ENCODE data around the gene SEMA3F.

The SEMA3F gene

GRCh38 chr3:50133283-50133615 is 21.9 kb upstream of the SEMA3F start:
- H3K27ac ChIP-seq = no peak overlapping the region
- TF ChIP-seq ZFX (IDR thresholded peaks at IDR 0.05; ENCODE audit: borderline replicate concordance) (no peak), CTCF (IDR thresholded peaks at IDR 0.05) (no peak)

GRCh38 chr3:50134367-50134766 is 20.8 kb upstream of the SEMA3F start:
- TF ChIP-seq CTCF (IDR thresholded peaks at IDR 0.05) (no peak), ZFX (IDR thresholded peaks at IDR 0.05; ENCODE audit: borderline replicate concordance) (no peak)
- no peak overlapping the region for H3K27ac ChIP-seq

- TF ChIP-seq ZFX (IDR thresholded peaks at IDR 0.05; ENCODE audit: borderline replicate concordance) (no peak), CTCF (IDR thresholded peaks at IDR 0.05) (no peak)
- H3K27ac ChIP-seq = no peak overlapping the region
Measured at GRCh38 chr3:50135964-50136363, 19.2 kb upstream of the SEMA3F start.

GRCh38 chr3:50136714-50137405 is 18.3 kb upstream of the SEMA3F start:
- H3K27ac ChIP-seq = no peak overlapping the region
- no peak for TF ChIP-seq CTCF (IDR thresholded peaks at IDR 0.05)
- no peak for TF ChIP-seq ZFX (IDR thresholded peaks at IDR 0.05; ENCODE audit: borderline replicate concordance)

GRCh38 chr3:50137531-50137930 is 17.6 kb upstream of the SEMA3F start:
- H3K27ac ChIP-seq = no peak overlapping the region
- TF ChIP-seq CTCF (IDR thresholded peaks at IDR 0.05) (no peak), ZFX (IDR thresholded peaks at IDR 0.05; ENCODE audit: borderline replicate concordance) (no peak)

- H3K27ac ChIP-seq = no peak overlapping the region
- no peak for TF ChIP-seq CTCF (IDR thresholded peaks at IDR 0.05)
- no peak for TF ChIP-seq ZFX (IDR thresholded peaks at IDR 0.05; ENCODE audit: borderline replicate concordance)
Measured at GRCh38 chr3:50138266-50139200, 16.6 kb upstream of the SEMA3F start.

DNA sequence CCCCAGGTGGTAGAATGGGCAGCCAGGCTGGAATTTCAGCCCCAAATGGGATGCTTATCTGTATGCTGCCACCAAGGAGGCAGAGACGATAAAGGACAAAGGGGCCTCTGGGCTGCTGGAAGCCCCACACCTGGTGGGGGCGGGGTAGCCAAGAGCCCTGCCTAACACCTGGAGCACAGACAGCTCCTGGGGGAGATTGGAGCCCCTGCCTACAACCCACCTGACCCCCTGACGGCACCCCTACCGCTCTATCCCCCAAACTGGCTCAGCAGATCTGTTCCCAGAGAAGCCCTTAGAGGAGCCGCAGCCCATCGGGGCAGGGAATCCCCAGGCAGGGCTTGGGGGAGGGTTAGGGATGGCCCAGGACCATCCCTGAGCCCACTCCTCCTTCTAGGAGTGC is 15.8 kb upstream of the SEMA3F start:
- TF ChIP-seq CTCF (IDR thresholded peaks at IDR 0.05) (no peak), ZFX (IDR thresholded peaks at IDR 0.05; ENCODE audit: borderline replicate concordance) (no peak)
- H3K27ac ChIP-seq = no peak overlapping the region
